ENCODE results near the gene GLYATL1B. TPM values are rescaled to one million over a fixed set of nuclear protein-coding genes. Genes with fewer than 3 reads are reported as not detected.
"Not testable (repeated sequence)": the region's sequence is repeated elsewhere in the genome, so short reads cannot be mapped to it uniquely, and the experiment has no call there.

Gene GLYATL1B
- total and polyA plus RNA-seq, 12 donors: not detected

DNA sequence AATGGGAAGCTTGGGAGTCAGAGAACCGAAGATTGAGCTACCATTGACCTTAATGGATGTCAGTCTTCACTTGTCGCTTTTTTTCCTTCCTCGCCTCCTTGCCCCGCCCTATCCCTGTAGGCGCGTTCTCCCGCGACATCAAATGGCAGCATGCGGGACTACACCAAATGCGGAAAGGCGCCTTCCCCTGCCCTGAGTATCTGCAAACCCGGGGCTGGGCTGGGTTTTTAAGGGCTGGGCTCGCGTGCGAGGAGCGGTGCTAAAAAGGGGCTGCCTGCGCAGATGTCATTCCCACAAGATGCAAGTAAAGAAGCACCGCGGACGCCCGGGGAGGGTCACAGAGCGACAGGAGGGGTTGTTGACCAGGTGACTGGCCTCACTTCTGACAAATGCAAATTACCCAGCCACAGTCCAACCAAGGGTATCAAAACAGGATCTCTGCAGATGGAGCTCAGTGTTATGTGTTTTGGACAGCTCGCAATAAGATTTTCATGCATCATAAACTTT, 16.2 kb downstream of the GLYATL1B start:
- TF ChIP-seq POLR2A (IDR thresholded peaks at IDR 0.05): no peak
- TF ChIP-seq, protein P1, sequence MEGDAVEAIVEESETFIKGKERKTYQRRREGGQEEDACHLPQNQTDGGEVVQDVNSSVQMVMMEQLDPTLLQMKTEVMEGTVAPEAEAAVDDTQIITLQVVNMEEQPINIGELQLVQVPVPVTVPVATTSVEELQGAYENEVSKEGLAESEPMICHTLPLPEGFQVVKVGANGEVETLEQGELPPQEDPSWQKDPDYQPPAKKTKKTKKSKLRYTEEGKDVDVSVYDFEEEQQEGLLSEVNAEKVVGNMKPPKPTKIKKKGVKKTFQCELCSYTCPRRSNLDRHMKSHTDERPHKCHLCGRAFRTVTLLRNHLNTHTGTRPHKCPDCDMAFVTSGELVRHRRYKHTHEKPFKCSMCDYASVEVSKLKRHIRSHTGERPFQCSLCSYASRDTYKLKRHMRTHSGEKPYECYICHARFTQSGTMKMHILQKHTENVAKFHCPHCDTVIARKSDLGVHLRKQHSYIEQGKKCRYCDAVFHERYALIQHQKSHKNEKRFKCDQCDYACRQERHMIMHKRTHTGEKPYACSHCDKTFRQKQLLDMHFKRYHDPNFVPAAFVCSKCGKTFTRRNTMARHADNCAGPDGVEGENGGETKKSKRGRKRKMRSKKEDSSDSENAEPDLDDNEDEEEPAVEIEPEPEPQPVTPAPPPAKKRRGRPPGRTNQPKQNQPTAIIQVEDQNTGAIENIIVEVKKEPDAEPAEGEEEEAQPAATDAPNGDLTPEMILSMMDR (IDR thresholded peaks at IDR 0.05): peak in 5 of 6 experiments; percentile 12 to 34 (median 22)
- WGBS, 4 donors: 6 to 19% (median 9%) methylated on average over 16 to 23 of the region's 23 CpGs
- H3K36me3 ChIP-seq (replicated peaks in 1 of 2): no peaks in the 10 kb centered on the region
- intact Hi-C loops (cut with DNase I): no loop called here
- no peaks in the 10 kb centered on the region for H3K9me3 ChIP-seq (replicated peaks in 1 of 3)
- H3K27ac ChIP-seq: no peak overlapping the region
- peak overlapping the region in 1 of 4 donors; percentile 46 for H3K4me3 ChIP-seq
- no peaks in the 10 kb centered on the region for H3K27me3 ChIP-seq
- H3K4me1 ChIP-seq (replicated peaks in 1 of 2): peaks cover 12 to 14% of the 10 kb centered on the region in 2 donors
- peak; percentile 41 to 71 (median 60) for DNase-seq

DNA sequence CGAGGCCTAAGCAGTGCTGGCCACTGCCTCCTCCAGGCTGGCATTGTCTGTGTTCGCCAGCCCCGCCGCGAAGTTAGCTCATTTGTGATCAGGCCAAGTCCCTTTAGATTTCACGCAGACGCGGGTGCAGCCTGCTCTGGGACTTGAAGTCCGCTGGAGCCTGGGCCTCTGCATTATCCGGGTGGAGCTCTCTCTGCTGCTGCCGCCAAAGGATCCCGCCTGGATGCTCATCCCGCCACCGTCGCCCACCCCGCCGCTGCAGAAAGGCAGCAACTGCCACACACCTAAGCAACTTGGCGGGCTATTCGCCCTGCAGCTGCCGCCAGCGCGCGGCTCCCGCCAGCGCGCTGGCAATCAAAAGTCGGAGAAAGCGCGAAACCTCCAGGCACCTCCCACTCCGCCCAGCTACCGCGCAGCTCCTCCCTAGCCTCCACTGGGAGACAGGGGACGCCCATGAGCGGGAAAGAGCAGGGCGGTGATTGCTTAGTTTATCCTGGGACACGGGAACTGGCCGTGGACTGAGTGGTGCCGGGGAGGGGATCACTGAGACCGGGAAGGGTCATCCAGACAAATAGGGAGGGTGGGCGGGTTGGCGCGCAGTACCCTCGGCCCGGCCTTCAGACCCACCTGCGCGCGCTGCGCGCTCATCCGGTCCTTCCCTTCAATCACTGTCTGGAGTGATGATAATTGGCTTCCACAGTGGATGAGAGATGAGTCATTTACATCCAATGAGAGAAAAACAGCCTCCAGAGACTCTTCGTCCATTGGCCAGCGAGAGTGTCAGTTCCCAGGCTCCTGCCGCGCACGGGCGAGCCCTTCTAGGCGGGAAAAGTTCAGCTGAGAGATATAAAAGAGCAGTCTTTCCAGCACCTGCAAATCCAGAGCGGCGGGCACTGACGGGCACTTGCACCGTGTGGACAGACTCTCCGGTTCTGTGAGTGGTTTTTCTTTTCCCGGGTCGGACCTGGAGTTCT, 20.5 kb downstream of the GLYATL1B start, which contains the start of gene FAM111B:
TSS of gene FAM111B (plus strand) at position 875 of the 974 bp plus-strand sequence. CDS start 2,389 bp downstream, outside the sequence.
- Histone ChIP-seq H3K36me3 (replicated peaks in 1 of 2) (no peaks in the 10 kb centered on the region), H3K27me3 (no peaks in the 10 kb centered on the region), H3K4me1 (replicated peaks in 1 of 2) (peaks cover 8 to 14% of the 10 kb centered on the region in 2 donors), H3K9me3 (replicated peaks in 1 of 3) (no peaks in the 10 kb centered on the region), H3K4me3 (peak within 1 kb of the TSS in 1 of 4 donors; percentile 55), H3K27ac (no peak within 1 kb of the TSS)
- TF ChIP-seq POLR2A (IDR thresholded peaks at IDR 0.05): no peak
- TF ChIP-seq, protein P1 (IDR thresholded peaks at IDR 0.05): no peak
- intact Hi-C loops (cut with DNase I): no loop called here
- DNase-seq: peak; percentile 75 to 94 (median 83)
- WGBS, 4 donors: 1 to 2% (median 1%) methylated on average over 24 to 64 of the region's 64 CpGs

DNA sequence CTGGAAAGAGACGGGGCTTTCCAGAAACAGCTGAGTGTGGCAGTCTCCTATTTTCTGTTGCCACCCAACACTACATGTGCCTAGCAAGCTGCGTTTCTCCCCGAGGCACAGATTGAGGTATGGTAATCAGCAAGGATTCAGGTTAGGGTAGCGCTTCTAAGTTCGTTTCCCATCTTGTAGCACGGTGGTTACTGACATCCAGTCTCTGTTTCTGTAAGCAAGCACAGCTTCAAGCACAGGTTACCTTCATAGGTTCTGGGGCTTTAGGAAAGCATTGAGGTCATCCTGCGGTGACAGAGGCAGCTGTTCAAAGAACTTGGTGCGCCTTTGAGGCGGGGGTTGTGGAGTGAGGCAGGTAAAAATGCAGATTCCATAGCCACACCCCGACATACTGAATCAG, 21.6 kb downstream of the GLYATL1B start:
- H3K27me3 ChIP-seq; H3K4me1 ChIP-seq (replicated peaks in 1 of 2); H3K9me3 ChIP-seq (replicated peaks in 1 of 3); DNase-seq; H3K27ac ChIP-seq; H3K36me3 ChIP-seq (replicated peaks in 1 of 2); intact Hi-C loops (cut with DNase I): not testable (repeated sequence)
- WGBS, 4 donors: 19 to 39% (median 25%) methylated on average over 10 of the region's 10 CpGs
- peak overlapping the region in 1 of 4 donors; percentile 55 for H3K4me3 ChIP-seq

DNA sequence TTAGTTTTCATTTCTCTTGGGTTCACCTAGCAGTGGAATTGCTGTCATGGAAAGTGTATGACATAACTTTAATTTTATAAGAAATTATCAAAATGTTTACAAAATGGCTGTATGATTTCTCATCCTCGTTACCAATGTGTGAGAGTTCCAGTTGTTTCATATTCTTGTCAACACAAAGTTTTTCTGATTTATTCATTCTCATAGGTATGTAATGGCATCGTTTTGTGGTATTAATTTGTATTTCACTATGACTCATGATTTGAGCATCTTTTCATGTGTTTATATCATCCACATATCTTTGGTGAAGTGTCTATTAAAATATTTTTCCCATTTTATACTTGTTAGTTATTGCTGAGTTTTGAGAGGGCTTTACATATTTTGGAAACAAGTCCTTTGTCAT, 26.4 kb downstream of the GLYATL1B start:
- Histone ChIP-seq H3K27ac (no peak overlapping the region), H3K27me3 (no peaks in the 10 kb centered on the region), H3K4me1 (replicated peaks in 1 of 2) (no peaks in the 10 kb centered on the region), H3K36me3 (replicated peaks in 1 of 2) (no peaks in the 10 kb centered on the region), H3K4me3 (no peak overlapping the region), H3K9me3 (replicated peaks in 1 of 3) (no peaks in the 10 kb centered on the region)
- intact Hi-C loops (cut with DNase I): no loop called here
- WGBS, 4 donors: 80 to 94% (median 85%) methylated on average over 2 of the region's 2 CpGs
- DNase-seq: no peak
- no peak for TF ChIP-seq POLR2A (IDR thresholded peaks at IDR 0.05)
- TF ChIP-seq, protein P1 (IDR thresholded peaks at IDR 0.05): no peak
